GM20000 (cell line): Measurements from ENCODE around the gene C10orf53.

Source experiments
- DNase-seq: peaks from one replicate; pipeline ENCODE4 v3.0.0; 2012; ENCODE audit warnings: low spot score
- TF ChIP-seq, protein P1 (sequence below): IDR thresholded peaks from 2 replicates; pipeline ENCODE4 v1.5.1; 2012; ENCODE audit warnings: mild to moderate bottlenecking, control low read depth; ENCODE audit errors: extremely low read depth, missing control alignments

C10orf53 gene

GRCh38 chr10:49649294-49649693, 30.2 kb upstream of the C10orf53 start:
- TF ChIP-seq, protein P1, sequence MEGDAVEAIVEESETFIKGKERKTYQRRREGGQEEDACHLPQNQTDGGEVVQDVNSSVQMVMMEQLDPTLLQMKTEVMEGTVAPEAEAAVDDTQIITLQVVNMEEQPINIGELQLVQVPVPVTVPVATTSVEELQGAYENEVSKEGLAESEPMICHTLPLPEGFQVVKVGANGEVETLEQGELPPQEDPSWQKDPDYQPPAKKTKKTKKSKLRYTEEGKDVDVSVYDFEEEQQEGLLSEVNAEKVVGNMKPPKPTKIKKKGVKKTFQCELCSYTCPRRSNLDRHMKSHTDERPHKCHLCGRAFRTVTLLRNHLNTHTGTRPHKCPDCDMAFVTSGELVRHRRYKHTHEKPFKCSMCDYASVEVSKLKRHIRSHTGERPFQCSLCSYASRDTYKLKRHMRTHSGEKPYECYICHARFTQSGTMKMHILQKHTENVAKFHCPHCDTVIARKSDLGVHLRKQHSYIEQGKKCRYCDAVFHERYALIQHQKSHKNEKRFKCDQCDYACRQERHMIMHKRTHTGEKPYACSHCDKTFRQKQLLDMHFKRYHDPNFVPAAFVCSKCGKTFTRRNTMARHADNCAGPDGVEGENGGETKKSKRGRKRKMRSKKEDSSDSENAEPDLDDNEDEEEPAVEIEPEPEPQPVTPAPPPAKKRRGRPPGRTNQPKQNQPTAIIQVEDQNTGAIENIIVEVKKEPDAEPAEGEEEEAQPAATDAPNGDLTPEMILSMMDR: no peak
- DNase-seq: peak; percentile 24

DNA sequence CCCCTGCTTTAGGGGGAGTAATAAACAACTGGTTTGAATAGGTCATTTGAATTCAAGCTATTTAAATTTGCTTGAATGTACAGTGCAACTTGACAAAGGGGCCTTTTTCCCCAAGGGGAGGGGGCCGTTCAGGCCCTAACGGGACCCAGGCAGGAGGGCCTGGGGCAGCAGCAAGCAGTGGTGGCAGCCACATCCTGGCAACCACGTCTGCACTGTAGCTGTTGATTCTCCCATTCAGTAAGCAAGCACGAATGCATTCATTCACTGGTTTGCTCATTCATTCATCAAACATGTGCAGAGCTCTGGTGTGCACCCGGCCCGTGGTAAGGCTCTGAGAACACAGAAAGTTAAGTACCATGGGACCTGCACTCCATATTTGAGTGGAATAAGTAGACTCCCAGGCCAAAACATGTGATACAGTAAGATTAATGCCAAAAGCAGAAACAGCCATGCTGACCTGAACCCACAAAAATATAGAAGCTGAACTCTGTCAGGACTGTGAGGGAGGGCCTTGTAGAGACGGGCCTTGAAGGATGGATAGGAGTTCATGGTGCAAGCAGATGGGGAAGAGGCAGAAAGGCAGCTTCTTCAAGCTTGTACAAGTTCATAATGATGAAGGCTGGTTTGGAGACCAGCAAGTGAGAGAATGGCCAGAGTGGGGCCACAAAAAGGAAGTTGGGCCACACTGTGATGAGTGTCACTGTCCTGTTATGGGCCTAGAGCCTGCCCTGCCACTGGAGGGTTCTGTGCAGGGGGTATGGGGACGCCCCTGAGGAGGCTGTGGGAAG, 29.3 kb upstream of the C10orf53 start:
- DNase-seq: no peak
- TF ChIP-seq, protein P1: no peak

DNA sequence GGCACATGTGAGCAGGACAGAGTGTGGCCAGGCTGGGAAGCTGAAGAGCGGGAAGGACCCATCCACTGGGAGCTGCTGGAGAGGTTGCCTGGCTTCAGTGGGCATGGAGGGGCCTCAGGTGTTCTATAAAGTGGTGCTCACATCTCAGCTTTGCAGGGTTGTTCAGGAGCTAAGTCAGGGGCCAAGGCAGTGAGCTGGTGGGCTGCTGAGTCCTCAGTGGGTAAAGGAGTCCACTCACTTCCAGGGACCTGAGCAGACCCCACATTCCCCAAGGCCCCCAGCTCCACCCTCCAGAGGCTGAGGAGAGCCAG, 28.8 kb upstream of the C10orf53 start:
- DNase-seq: no peak
- TF ChIP-seq, protein P1: no peak

DNA sequence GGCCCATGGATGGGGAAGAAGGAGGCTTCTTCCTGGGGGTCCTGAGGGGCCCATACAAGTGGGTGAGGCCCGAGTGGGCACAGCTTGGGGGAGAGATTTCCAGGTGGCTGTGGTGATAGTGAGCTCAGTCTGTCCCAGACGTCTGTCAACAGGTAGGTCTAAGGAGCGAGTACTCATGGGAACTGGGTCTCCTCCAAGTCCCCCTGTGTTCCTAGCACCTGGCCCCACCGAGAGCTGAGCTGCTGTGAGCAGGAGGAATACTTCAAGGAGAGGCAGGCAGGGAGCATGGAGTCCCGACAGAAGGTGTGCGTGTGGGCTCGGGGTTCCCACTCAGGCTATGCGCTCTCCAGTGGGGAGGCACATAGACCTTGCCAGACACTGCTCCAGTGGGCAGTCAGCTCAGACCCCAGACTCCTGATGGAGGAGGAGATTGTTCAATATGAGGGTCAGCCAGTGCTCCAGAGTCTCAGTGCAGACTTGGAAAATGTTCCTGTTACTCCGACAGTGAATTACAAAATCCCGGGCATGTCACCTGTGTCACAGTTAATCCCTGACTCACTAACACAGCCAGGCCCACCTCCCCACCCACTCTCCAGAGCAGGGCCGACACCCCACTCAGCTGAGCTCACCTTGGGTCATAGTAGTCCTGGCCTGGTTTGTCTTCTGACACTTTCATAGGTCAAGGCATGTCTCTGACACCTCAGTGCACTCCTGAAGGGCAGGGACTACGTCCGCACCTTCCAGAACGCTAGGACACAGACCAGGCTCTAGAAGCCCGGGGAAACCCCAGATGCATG, 28.2 kb upstream of the C10orf53 start:
- TF ChIP-seq, protein P1: no peak

DNA sequence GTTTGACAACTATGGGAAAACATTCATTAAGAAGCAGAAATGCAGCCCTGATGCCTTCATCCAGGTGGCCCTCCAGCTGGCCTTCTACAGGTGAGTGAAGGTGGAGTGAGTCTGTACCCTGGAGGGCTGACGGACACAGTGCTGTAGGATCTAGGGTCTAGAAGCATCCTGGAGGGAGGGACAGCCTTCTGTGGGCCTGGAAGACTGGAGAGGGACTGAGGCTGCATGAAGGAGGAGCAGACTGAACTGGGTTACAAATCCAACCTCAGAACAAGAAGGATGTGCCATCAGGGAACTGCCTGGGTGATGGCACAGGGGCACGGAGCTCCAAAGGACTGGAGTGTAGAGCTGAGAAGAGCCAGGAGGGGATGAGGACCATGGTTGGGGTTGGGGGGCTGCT, 27.5 kb upstream of the C10orf53 start:
- TF ChIP-seq, protein P1: no peak
- no peak for DNase-seq

More for the DNA sequence above, 28.2 kb upstream of the C10orf53 start:
- DNase-seq: no peak

GRCh38 chr10:49652421-49653272, 26.8 kb upstream of the C10orf53 start:
- DNase-seq: no peak
- TF ChIP-seq, protein P1: no peak
